ENCODE data around the gene PACRG.

The PACRG gene

GRCh38 chr6:163281634-163282033, 553.9 kb downstream of the PACRG start:
- H3K4me3 ChIP-seq (ENCODE audit: low read depth, low read length): no peak overlapping the region
- DNase-seq (ENCODE audit: low read depth): no peak
- TF ChIP-seq MAX (IDR thresholded peaks at IDR 0.05; ENCODE audit: low read depth, low read length) (no peak), POLR2A (IDR thresholded peaks at IDR 0.05; ENCODE audit: extremely low read depth, insufficient read length) (no peak), CTCF (IDR thresholded peaks at IDR 0.05; ENCODE audit: low read depth, low read length) (no peak), MYC (IDR thresholded peaks at IDR 0.05; ENCODE audit: low read depth, low read length) (no peak)

- TF ChIP-seq MYC (IDR thresholded peaks at IDR 0.05; ENCODE audit: low read depth, low read length) (no peak), POLR2A (IDR thresholded peaks at IDR 0.05; ENCODE audit: extremely low read depth, insufficient read length) (no peak), MAX (IDR thresholded peaks at IDR 0.05; ENCODE audit: low read depth, low read length) (no peak)
- no peak overlapping the region for H3K4me3 ChIP-seq (ENCODE audit: low read depth, low read length)
- DNase-seq (ENCODE audit: low read depth): no peak
Measured at GRCh38 chr6:163282672-163283071, 554.9 kb downstream of the PACRG start.

GRCh38 chr6:163284151-163284550, 556.4 kb downstream of the PACRG start:
- H3K4me3 ChIP-seq (ENCODE audit: low read depth, low read length): no peak overlapping the region
- DNase-seq (ENCODE audit: low read depth): no peak
- TF ChIP-seq MYC (IDR thresholded peaks at IDR 0.05; ENCODE audit: low read depth, low read length) (no peak), MAX (IDR thresholded peaks at IDR 0.05; ENCODE audit: low read depth, low read length) (no peak), CTCF (IDR thresholded peaks at IDR 0.05; ENCODE audit: low read depth, low read length) (no peak), POLR2A (IDR thresholded peaks at IDR 0.05; ENCODE audit: extremely low read depth, insufficient read length) (no peak)

GRCh38 chr6:163285691-163286090, 557.9 kb downstream of the PACRG start:
- H3K4me3 ChIP-seq (ENCODE audit: low read depth, low read length): no peak overlapping the region
- no peak for TF ChIP-seq POLR2A (IDR thresholded peaks at IDR 0.05; ENCODE audit: extremely low read depth, insufficient read length)
- TF ChIP-seq MYC (IDR thresholded peaks at IDR 0.05; ENCODE audit: low read depth, low read length): no peak
- no peak for TF ChIP-seq MAX (IDR thresholded peaks at IDR 0.05; ENCODE audit: low read depth, low read length)
- no peak for TF ChIP-seq CTCF (IDR thresholded peaks at IDR 0.05; ENCODE audit: low read depth, low read length)
- DNase-seq (ENCODE audit: low read depth): no peak

GRCh38 chr6:163287626-163288025, 559.9 kb downstream of the PACRG start:
- no peak overlapping the region for H3K4me3 ChIP-seq (ENCODE audit: low read depth, low read length)
- no peak for DNase-seq (ENCODE audit: low read depth)
- TF ChIP-seq POLR2A (IDR thresholded peaks at IDR 0.05; ENCODE audit: extremely low read depth, insufficient read length): no peak
- no peak for TF ChIP-seq MAX (IDR thresholded peaks at IDR 0.05; ENCODE audit: low read depth, low read length)

GRCh38 chr6:163288066-163288465, 560.3 kb downstream of the PACRG start:
- no peak overlapping the region for H3K4me3 ChIP-seq (ENCODE audit: low read depth, low read length)
- no peak for DNase-seq (ENCODE audit: low read depth)
- TF ChIP-seq MAX (IDR thresholded peaks at IDR 0.05; ENCODE audit: low read depth, low read length): no peak
- no peak for TF ChIP-seq CTCF (IDR thresholded peaks at IDR 0.05; ENCODE audit: low read depth, low read length)

- no peak for DNase-seq (ENCODE audit: low read depth)
- H3K4me3 ChIP-seq (ENCODE audit: low read depth, low read length): no peak overlapping the region
- no peak for TF ChIP-seq POLR2A (IDR thresholded peaks at IDR 0.05; ENCODE audit: extremely low read depth, insufficient read length)
- no peak for TF ChIP-seq CTCF (IDR thresholded peaks at IDR 0.05; ENCODE audit: low read depth, low read length)
- TF ChIP-seq MAX (IDR thresholded peaks at IDR 0.05; ENCODE audit: low read depth, low read length): no peak
- TF ChIP-seq MYC (IDR thresholded peaks at IDR 0.05; ENCODE audit: low read depth, low read length): no peak
Measured at GRCh38 chr6:163288915-163289314, 561.1 kb downstream of the PACRG start.

Data from NB4 (cell line).